GM19240 (cell line): ENCODE data around the gene GCH1.

Experiments used
- DNase-seq: peaks from one replicate; pipeline ENCODE4 v3.0.0; 2011; ENCODE audit warnings: low spot score; ENCODE audit not compliant: insufficient read length

GCH1 gene

GRCh38 chr14:54829486-54830224 lies 73.0 kb downstream of the GCH1 start:
- DNase-seq: no peak

- no peak for DNase-seq
Observed at GRCh38 chr14:54828037-54828436, 74.6 kb downstream of the GCH1 start.

GRCh38 chr14:54823757-54824549 lies 78.7 kb downstream of the GCH1 start:
- DNase-seq: no peak

DNA sequence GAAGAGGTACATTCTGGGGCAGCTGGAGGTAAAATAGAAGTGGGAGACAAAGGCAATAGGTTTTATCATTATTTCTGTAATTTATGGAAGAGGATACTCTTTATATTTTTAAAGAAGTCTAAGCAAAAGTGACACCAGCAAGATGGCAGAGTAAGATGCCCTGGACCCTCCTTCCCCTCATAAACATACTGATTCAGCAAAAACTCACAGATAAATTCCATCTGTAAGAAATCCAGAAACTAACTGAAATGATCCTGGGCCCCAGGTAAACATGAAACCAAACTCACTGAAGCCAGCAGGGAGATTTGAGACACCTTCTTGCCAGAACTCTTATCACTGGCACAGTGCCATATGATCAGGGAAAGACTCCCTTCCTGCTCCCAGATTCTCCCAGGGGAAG lies 79.9 kb downstream of the GCH1 start:
- no peak for DNase-seq

GRCh38 chr14:54818201-54819133 lies 84.2 kb downstream of the GCH1 start:
- no peak for DNase-seq

GRCh38 chr14:54817506-54817905 lies 85.1 kb downstream of the GCH1 start:
- DNase-seq: no peak

DNA sequence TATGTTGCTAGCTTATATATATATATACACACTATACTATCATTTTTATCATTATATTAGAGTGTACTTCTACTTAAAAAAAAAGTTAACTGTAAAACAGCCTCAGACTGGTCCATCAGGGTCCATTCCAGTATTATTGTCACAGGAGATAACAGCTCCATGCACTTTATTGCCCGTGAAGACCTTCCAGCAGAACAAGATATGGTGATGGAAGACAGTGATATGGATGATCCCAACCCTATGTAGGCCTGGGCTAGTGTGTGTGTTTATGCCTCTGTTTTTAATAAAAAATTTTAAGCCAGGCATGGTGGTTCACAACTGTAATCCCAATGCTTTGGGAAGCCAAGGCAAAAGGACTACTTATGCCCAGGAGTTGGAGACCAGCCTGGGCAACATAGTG lies 86.2 kb downstream of the GCH1 start:
- no peak for DNase-seq

GRCh38 chr14:54815515-54815914 lies 87.1 kb downstream of the GCH1 start:
- DNase-seq: no peak

- no peak for DNase-seq
Observed at GRCh38 chr14:54815016-54815415, 87.6 kb downstream of the GCH1 start.

- no peak for DNase-seq
Observed at GRCh38 chr14:54814076-54814475, 88.5 kb downstream of the GCH1 start.

GRCh38 chr14:54813081-54813480 lies 89.5 kb downstream of the GCH1 start:
- DNase-seq: no peak

DNA sequence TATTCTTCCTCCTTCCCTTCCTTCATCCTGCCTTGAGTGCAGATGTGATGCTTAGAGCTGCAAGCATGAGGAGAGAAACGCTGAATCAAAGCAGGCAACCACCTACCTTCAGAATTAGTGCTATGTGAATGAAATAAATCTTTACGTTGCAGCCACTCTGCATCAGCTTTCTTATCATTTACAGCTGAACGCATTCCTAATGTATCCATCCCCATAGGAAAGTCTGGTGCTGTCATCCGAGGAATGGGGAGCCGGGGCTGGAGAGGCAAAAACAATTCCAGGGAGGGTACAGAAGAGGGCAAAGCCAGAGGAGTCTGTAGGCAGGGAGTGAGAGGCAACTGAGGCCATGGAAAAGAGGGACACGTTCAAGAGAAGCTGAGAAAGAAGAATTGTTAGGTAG lies 90.0 kb downstream of the GCH1 start:
- DNase-seq: no peak

DNA sequence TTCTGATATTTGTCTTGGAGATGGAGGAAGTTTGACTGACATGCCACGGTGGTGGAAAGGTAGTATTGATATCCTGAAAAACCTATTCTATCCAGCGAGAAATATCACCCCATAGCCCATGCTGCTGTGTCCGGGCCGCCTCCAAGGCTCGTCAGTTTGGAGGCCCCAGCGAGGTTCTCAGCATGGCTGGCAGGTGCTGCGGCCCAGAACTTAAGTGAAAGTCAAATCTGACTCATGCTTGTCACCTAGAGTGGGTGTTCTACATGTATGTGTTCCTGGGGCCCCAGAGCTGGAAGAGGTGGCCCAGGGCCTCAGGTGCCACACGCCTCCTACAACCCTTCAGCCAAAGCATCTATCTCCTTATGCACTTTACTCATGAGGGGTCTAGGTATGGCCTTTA lies 92.9 kb downstream of the GCH1 start:
- DNase-seq: no peak

DNA sequence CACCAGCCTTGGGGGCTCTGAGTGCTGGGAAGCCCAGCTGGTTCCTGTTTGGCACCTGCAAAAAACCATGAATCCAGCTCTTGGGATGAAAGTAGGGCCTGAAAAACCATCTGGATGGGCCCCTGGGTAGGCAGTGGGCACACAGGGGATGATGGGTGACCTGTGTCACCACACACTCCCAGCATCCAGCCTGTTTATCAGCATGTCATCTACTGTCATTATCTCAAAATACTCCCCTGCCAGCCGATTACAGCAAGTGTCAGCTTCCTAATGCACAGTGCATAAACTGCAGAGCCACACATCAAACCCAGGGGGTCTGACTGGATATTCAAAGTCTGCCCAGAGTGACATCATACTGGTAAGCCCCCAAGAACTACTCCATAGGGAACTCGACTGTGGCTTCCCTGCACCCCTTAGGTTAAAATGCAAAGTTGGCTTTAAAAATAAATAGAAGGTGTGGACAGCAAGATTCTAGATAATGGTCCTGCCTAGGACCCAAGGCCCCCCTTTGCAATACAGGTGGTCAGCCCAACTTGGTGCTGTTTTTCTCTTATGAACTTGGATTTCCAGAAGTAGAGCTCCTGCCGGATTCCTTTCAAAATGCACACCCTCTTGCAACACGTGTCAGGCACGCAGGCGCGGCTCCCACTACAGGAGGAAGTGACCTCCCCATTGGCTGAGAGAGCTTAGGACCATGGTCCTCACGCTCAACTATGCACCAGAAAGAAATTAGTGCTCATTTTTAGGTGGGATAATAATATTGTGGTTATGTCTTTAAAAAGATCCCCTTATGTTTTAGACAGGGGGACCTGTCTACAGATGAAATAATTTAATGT lies 94.1 kb downstream of the GCH1 start:
- no peak for DNase-seq

- DNase-seq: no peak
Observed at GRCh38 chr14:54807881-54808280, 94.7 kb downstream of the GCH1 start.

DNA sequence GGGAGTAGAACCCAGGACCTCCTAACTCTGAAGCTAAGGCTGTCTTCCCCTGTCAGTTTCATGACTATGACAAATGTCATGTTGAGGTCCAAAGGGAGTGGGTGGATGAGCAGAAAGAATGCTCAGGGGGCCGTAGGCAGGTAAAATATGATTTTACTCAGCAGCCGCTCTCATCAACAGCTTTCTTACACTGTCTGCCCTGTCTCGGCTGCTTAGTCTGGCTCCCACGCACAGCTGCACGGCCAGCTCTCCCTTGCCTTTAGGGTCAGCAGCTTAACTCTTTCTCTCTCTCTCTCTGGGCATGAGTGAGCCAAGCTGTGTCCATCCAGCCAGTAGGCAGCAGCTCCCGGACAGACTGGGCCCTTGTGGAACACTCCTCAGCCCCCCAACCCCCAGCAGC lies 95.2 kb downstream of the GCH1 start:
- no peak for DNase-seq

- DNase-seq: no peak
Observed at GRCh38 chr14:54806616-54807015, 96.0 kb downstream of the GCH1 start.

GRCh38 chr14:54805445-54806322 lies 96.9 kb downstream of the GCH1 start:
- peak; percentile 47 for DNase-seq

GRCh38 chr14:54805070-54805444 lies 97.6 kb downstream of the GCH1 start:
- DNase-seq: no peak

- DNase-seq: no peak
Observed at GRCh38 chr14:54804538-54805041, 98.0 kb downstream of the GCH1 start.
